ENCODE measurements around the gene F8A1. TPM values are rescaled to one million over a fixed set of nuclear protein-coding genes. Genes with fewer than 3 reads are reported as not detected.
"Not testable (repeated sequence)": the region's sequence is repeated elsewhere in the genome, so short reads cannot be mapped to it uniquely, and the experiment has no call there.

Gene F8A1
- total RNA-seq, 4 donors from 2014 or later, result 0.63 to 9.7 (median 5.5) TPM

DNA sequence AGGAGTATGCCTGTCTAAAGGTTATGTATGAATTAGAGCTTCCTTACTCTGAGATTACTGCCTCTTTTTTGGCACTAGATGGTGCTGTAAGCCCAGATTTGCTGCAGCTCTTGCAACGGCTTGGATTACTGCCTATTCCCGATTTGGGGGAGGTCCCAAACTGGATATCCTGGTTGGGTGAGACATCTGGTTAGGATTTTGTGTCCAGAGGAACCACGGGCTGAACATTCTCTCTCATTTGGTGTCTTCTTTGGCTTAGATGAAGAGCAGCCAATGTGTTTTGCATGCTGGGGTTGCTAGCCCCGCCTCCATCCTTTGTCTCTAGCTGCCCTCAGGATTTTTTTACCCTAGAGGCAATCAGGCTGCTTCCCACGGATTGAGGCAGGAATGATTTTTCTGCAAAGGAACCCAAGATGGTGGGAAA, 31.9 kb downstream of the F8A1 start:
- TF ChIP-seq, protein P1, sequence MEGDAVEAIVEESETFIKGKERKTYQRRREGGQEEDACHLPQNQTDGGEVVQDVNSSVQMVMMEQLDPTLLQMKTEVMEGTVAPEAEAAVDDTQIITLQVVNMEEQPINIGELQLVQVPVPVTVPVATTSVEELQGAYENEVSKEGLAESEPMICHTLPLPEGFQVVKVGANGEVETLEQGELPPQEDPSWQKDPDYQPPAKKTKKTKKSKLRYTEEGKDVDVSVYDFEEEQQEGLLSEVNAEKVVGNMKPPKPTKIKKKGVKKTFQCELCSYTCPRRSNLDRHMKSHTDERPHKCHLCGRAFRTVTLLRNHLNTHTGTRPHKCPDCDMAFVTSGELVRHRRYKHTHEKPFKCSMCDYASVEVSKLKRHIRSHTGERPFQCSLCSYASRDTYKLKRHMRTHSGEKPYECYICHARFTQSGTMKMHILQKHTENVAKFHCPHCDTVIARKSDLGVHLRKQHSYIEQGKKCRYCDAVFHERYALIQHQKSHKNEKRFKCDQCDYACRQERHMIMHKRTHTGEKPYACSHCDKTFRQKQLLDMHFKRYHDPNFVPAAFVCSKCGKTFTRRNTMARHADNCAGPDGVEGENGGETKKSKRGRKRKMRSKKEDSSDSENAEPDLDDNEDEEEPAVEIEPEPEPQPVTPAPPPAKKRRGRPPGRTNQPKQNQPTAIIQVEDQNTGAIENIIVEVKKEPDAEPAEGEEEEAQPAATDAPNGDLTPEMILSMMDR (IDR thresholded peaks at IDR 0.05), result no peak
- ATAC-seq (ENCODE audit: low FRiP score), result no peak
- no peak for DNase-seq (ENCODE audit: low spot score)

GRCh38 chrX:154924771-154925170, 38.6 kb downstream of the F8A1 start:
- not testable (repeated sequence) for ATAC-seq (ENCODE audit: low FRiP score); DNase-seq (ENCODE audit: low spot score)

Small RNA genes lying within 50 kb of the gene (small RNA-seq; reads per million reads assigned to genes)
- not detected for gene MIR1184-1

Other genes starting within 250 kb of the F8A1 start
- not detected for gene CTAG2, start 232.8 kb upstream of the F8A1 start, total RNA-seq
- gene GAB3, start 135.3 kb upstream of the F8A1 start, total RNA-seq, result 10 to 100 TPM in 3 of 4 donors, 1 to 10 TPM in 1; 4.7 to 22.5 (median 14.8) TPM
- gene DKC1, start 123.5 kb upstream of the F8A1 start, total RNA-seq, result 100 to 1,000 TPM in 1 of 4 donors, 10 to 100 TPM in 3; 29.8 to 125 (median 35.9) TPM
- 100 to 1,000 TPM in 1 of 4 donors, 10 to 100 TPM in 3; 41.8 to 162 (median 45.5) TPM for gene MPP1, start 80.9 kb upstream of the F8A1 start, total RNA-seq
- 1 to 10 TPM in 1 of 4 donors, not detected in 3; 7.3 TPM for gene SMIM9, start 51.7 kb upstream of the F8A1 start, total RNA-seq
- 100 to 1,000 TPM in 1 of 4 donors, 10 to 100 TPM in 3; 18.2 to 184 (median 26.2) TPM for gene F8, start 136.4 kb downstream of the F8A1 start, total RNA-seq
- 100 to 1,000 TPM in 2 of 4 donors, 10 to 100 TPM in 2; 65.8 to 110 (median 83.7) TPM for gene FUNDC2, start 140.5 kb downstream of the F8A1 start, total RNA-seq
- 10 to 100 TPM; 11.0 to 24.9 (median 16.4) TPM for gene CMC4, start 184.8 kb downstream of the F8A1 start, total RNA-seq
- 1 to 10 TPM in 2 of 4 donors, under 1 TPM in 2; 0.74 to 3.5 (median 1.9) TPM for gene MTCP1, start 184.8 kb downstream of the F8A1 start, total RNA-seq
- gene BRCC3, start 185.2 kb downstream of the F8A1 start, total RNA-seq, result 10 to 100 TPM in 3 of 4 donors, 1 to 10 TPM in 1; 8.4 to 11.0 (median 10.2) TPM